GM21447 (cell line): ENCODE results near the gene BCR.

Experiments used
- ATAC-seq: cut with Tn5 transposase; IDR thresholded peaks from one replicate; pipeline ENCODE4 v1.9.1; 2021; ENCODE audit not compliant: unreplicated experiment

BCR gene

GRCh38 chr22:23258826-23259170 lies 78.5 kb downstream of the BCR start:
- ATAC-seq, result no peak

GRCh38 chr22:23259916-23260644 lies 79.8 kb downstream of the BCR start:
- ATAC-seq, result no peak

- ATAC-seq, result no peak
Observed at GRCh38 chr22:23260645-23261581, 80.6 kb downstream of the BCR start.

DNA sequence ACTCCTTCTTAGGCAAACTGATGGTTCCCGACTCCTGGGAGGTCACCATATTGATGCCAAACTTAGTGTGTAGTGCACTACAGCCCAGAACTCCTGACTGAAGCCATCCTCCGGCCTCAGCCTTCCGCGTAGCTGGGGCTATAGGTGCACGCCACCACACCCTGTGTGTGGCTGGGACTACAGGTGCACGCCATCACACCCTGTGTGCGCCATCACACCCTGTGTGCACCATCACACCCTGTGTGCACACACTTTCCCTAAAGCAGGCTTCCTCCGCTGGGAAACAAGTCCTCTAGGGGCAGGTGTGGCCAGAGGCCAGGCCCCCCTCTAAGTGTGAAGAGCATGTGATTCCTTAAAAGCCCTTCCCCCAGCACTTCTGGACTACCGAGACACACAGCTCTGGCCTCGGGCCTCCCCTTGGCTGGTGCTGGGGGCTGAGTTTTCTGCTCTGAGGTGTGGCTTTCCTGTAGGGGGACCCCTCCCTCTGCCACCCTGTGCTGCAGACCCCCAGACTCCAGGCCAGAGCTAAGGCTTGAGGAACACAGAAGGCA lies 81.7 kb downstream of the BCR start:
- no peak for ATAC-seq

- ATAC-seq, result no peak
Observed at GRCh38 chr22:23262518-23263332, 82.4 kb downstream of the BCR start.

DNA sequence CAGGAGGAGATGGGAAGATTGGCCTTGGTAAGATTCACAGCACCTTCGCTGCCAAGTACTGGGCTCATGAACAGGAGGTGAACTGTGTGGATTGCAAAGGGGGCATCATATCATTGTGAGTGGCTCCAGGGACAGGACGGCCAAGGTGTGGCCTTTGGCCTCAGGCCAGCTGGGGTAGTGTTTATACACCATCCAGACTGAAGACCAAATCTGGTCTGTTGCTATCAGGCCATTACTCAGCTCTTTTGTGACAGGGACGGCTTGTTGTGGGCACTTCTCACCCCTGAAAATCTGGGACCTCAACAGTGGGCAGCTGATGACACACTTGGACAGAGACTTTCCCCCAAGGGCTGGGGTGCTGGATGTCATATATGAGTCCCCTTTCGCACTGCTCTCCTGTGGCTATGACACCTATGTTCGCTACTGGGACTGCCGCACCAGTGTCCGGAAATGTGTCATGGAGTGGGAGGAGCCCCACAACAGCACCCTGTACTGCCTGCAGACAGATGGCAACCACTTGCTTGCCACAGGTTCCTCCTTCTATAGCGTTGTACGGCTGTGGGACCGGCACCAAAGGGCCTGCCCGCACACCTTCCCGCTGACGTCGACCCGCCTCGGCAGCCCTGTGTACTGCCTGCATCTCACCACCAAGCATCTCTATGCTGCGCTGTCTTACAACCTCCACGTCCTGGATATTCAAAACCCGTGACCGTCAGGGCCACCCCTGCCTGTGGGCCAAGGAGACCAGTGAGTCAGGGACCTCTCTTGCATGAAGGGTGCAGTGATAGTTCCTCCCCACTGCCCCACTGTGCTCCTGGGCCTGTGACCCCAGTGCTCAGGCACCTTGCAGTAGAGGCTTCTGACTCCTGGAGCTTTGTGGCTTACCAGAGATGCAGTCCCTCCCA lies 83.6 kb downstream of the BCR start:
- ATAC-seq, result no peak

DNA sequence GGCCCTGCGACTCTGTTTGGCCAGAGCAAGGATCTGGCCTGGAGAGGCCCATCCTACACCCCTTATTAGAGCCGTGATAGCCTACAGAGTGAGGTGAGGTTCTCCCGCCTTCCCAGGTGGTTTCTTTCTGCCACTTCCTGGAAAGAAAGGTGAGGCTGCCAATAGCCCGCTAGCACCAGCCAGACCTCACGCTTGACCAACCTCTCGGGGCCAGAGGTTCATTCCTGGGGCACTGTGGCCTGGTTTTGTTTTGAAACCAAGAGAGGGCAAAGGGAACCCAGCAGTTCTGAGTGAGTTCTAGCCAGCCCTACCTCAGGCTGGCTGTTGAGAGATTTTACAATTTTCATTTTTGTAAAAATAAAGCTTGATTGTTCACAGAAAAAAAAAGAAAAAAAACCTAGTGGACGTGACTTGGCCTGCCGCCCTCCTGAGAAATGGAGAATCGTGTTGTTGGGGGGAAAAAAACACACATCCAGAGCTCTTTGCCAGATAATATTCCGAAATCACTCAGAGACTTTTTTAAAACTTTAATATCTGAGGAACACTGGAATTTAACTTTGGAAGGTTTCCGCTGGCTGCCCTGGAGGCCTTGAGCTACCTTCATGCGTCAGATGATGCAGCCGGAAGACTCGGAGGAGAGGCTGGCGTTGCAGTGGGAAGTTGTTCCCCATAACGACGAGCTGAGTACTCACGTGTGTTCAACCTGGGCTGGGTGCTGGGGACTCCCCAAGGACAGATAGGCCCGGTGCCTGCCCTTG lies 84.5 kb downstream of the BCR start:
- no peak for ATAC-seq

- ATAC-seq, result no peak
Observed at GRCh38 chr22:23265368-23265700, 85.0 kb downstream of the BCR start.

- ATAC-seq, result no peak
Observed at GRCh38 chr22:23266780-23267179, 86.5 kb downstream of the BCR start.

DNA sequence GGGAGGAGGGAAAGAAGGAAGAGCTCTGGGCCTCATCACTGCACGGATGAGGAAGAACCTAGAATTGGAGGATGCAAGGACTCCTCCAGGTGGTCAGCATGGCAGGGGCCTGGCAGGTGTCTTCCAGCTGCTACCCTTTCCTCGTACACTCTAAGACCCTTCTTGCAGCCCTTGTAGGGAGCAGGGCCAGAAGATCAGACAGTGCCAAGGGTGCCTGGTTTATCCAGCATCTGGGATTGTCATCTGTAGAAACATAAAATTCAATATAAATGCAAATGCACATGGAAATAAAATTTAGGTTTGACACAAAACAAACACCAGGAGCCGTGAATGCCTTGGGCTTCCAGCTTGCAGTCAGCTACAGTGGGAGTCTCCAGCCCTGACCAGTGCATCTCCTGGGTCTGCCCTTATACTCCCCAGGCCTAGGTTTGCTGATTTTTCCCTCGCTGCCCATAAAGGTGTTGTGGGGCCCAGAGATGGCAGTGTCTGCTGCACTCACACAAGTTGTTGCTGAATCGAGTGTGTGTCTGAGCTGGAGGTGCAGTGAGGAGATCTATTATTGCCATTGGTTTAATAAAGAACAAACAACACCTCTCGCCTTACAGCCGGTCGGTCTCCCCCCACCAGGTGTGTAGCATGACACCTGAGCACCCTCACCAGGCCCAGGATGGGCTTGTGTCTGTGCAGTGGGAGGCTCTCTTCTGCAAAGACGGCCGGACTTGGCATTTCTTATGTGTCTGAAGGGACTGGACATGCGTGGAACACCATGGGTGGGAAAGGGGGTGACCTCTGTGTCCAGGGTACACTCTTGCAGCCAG lies 87.1 kb downstream of the BCR start:
- no peak for ATAC-seq

- no peak for ATAC-seq
Observed at GRCh38 chr22:23268139-23268712, 87.9 kb downstream of the BCR start.

DNA sequence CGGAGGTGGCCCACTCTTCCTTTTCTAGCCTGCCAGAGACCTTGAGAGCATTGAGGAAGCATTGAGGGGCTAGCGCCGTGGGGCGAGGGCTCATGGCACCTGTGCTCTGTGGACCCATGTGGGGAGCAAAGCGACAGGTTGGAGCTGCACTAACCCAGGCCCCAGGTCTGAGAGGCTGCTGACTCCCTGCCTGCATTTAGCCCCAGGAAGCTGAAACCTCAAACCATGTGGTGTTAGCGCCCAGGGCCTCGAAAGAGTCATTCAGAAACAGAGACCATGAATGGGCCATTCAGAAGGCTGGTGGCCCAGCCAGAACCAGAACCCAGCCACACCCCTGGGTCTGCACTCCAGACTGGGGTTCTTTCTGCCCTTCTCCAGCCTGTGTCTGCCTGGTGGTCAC lies 88.6 kb downstream of the BCR start:
- ATAC-seq, result no peak

- ATAC-seq, result no peak
Observed at GRCh38 chr22:23269441-23270211, 89.3 kb downstream of the BCR start.

GRCh38 chr22:23270212-23270733 lies 90.0 kb downstream of the BCR start:
- no peak for ATAC-seq

GRCh38 chr22:23270798-23271596 lies 90.7 kb downstream of the BCR start:
- ATAC-seq, result no peak

- no peak for ATAC-seq
Observed at GRCh38 chr22:23271597-23271908, 91.2 kb downstream of the BCR start.

- no peak for ATAC-seq
Observed at GRCh38 chr22:23272371-23272770, 92.1 kb downstream of the BCR start.
